Body of pancreas (tissue), 4 donors: Measurements from ENCODE around the gene FSTL1.

Experiments
- POLR2A ChIP-seq, 3 donors: fragments of 450-650 bp; IDR thresholded peaks; one replicate each; pipeline ENCODE4 v1.6.1; 2016; ENCODE audit warnings: antibody characterized with exemption in 3 of 3, mild to moderate bottlenecking in 2 of 3
- TF ChIP-seq, protein P1 (sequence below), 7 experiments: fragments of 450-650 bp in 4 of 7; fragments of 200-600 bp in 3 of 7; sonication (generic) in 3 of 7; IDR thresholded peaks; one replicate each; pipeline ENCODE4 v1.5.1; 2016 to 2019; ENCODE audit warnings: antibody characterized with exemption in 7 of 7

GRCh38 chr3:120460181-120460790 is 9.5 kb upstream of the FSTL1 start:
- TF ChIP-seq, protein P1, sequence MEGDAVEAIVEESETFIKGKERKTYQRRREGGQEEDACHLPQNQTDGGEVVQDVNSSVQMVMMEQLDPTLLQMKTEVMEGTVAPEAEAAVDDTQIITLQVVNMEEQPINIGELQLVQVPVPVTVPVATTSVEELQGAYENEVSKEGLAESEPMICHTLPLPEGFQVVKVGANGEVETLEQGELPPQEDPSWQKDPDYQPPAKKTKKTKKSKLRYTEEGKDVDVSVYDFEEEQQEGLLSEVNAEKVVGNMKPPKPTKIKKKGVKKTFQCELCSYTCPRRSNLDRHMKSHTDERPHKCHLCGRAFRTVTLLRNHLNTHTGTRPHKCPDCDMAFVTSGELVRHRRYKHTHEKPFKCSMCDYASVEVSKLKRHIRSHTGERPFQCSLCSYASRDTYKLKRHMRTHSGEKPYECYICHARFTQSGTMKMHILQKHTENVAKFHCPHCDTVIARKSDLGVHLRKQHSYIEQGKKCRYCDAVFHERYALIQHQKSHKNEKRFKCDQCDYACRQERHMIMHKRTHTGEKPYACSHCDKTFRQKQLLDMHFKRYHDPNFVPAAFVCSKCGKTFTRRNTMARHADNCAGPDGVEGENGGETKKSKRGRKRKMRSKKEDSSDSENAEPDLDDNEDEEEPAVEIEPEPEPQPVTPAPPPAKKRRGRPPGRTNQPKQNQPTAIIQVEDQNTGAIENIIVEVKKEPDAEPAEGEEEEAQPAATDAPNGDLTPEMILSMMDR (IDR thresholded peaks at IDR 0.05) = no peak
- TF ChIP-seq POLR2A (IDR thresholded peaks at IDR 0.05) = no peak
